OCI-LY1 (cell line): Measurements from ENCODE around the gene PI16.

Experiments
- CTCF ChIP-seq: fragments of 200-600 bp; sonication (generic), shearing (Covaris generic); IDR thresholded peaks from 2 replicates; pipeline ENCODE4 v1.5.1; 2017; ENCODE audit warnings: mild to moderate bottlenecking, antibody characterized with exemption, low read length, moderate library complexity, mixed read lengths
- EZH2 ChIP-seq: fragments of 200-600 bp; sonication (generic), shearing (Covaris generic); IDR thresholded peaks from 2 replicates; pipeline ENCODE4 v1.8.0; 2017; ENCODE audit warnings: borderline replicate concordance, mixed run types, mild to moderate bottlenecking, antibody characterized with exemption, low read length, moderate library complexity, mixed read lengths

- no peak for TF ChIP-seq CTCF
- no peak for TF ChIP-seq EZH2
Observed at GRCh38 chr6:36936824-36937223, 17.7 kb upstream of the PI16 start.
